Measurements from ENCODE around the gene ELF2. TPM values are rescaled to one million over a fixed set of nuclear protein-coding genes. Genes with fewer than 3 reads are reported as not detected.

ELF2 gene
- total RNA-seq, 4 donors from 2014 or later, result 51.3 to 64.9 (median 64.2) TPM

DNA sequence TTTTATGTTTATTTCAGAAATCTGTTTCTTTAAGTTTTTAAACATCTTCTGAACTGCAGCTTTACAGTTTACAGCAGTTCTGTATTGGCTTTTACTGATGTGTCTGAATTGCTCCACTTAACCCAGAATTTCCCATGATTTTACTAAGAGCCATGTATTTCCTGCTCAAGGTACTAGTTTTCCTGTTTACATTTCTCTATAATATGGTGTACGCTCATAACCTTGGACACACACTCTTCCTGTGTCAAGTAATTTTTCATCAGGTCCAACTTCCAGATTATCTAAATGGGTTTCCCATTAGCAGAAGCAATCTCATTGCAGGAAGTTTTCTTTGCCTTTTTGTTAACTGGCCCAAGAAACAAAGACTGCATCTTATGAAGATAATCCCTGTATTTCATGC is 12.3 kb downstream of the ELF2 start:
- TF ChIP-seq, protein P1, sequence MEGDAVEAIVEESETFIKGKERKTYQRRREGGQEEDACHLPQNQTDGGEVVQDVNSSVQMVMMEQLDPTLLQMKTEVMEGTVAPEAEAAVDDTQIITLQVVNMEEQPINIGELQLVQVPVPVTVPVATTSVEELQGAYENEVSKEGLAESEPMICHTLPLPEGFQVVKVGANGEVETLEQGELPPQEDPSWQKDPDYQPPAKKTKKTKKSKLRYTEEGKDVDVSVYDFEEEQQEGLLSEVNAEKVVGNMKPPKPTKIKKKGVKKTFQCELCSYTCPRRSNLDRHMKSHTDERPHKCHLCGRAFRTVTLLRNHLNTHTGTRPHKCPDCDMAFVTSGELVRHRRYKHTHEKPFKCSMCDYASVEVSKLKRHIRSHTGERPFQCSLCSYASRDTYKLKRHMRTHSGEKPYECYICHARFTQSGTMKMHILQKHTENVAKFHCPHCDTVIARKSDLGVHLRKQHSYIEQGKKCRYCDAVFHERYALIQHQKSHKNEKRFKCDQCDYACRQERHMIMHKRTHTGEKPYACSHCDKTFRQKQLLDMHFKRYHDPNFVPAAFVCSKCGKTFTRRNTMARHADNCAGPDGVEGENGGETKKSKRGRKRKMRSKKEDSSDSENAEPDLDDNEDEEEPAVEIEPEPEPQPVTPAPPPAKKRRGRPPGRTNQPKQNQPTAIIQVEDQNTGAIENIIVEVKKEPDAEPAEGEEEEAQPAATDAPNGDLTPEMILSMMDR (IDR thresholded peaks at IDR 0.05; ENCODE audit: low read depth), result no peak

DNA sequence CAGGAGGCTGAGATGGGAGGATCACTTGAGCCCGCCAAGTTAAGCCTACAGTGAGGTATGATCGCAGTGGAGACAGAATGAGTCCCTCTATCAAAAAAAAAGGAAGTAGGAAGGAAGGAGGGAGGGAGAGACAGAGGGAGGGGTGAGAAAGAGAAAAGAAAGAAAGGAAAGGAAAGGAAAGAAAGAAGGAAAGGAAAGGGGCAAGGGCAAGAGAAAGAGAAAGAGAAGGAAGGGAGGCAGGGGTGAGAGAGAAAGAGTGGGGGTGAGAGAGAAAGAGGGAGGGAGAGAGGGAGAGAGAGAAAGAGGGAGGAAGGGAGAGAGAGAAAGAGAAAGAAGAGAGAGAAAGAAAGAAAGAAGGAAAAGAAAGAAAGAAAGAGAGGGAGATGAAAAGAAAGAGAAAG is 13.2 kb downstream of the ELF2 start:
- TF ChIP-seq, protein P1 (IDR thresholded peaks at IDR 0.05; ENCODE audit: low read depth), result no peak

DNA sequence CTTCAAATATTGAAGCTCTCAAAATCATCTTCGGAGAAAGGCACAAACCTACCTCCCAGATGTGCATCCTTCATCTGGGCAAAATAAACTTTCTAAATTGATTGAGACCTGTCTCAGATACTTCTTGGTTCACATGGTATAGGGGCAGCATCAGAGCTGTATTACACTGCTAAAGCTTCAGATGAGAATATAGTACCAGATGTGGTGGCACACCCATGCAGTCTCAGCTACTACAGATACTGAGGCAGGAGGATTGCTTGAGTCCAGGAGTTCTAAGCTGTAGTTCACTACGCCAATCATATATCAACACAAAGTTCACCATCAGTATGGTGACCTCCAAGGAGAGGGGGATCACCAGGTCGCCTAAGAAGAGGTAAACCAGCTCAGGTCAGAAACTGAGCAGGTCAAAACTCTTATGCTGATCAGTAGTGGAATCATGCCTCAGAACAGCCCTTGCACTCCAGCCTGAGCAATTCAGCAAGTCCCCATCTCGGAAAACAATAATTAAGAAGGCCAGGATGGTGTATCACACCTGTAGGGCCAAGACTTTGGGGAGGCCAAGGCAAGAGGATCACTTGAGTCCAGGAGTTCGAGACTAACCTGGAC is 22.0 kb downstream of the ELF2 start:
- TF ChIP-seq, protein P1 (IDR thresholded peaks at IDR 0.05; ENCODE audit: low read depth), result no peak

DNA sequence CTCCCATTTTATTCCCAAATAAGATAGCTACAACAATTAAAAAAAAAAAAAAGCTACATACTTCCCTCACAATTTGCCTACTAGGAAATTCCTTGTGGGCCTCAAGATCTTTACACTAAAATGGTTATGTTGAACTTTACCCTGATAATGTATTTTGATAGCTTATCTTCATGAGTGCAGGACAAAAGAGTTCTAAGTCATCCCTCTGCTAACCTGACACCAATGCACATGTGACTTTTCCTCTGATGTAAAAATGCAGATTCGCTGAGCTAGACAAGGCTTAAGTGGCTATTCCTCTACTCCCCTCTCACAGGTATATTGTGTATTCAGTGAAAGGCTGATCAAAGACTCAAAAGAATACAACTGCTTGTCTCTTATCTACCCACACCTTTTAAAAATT is 22.5 kb downstream of the ELF2 start:
- TF ChIP-seq, protein P1 (IDR thresholded peaks at IDR 0.05; ENCODE audit: low read depth), result no peak

DNA sequence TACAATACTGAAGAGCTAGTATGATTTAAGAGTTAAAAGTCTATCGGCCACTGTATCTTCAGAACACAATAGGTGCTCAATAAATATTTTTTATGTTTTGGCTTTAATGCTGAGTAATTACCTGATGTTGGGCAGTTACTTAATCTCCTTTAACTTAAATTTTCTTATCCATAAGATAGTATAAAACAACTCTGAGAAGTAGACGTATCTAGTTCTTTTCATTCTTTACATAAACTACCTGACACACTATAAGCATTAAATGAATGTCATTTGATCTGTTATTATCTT is 22.9 kb downstream of the ELF2 start:
- TF ChIP-seq, protein P1 (IDR thresholded peaks at IDR 0.05; ENCODE audit: low read depth), result no peak

DNA sequence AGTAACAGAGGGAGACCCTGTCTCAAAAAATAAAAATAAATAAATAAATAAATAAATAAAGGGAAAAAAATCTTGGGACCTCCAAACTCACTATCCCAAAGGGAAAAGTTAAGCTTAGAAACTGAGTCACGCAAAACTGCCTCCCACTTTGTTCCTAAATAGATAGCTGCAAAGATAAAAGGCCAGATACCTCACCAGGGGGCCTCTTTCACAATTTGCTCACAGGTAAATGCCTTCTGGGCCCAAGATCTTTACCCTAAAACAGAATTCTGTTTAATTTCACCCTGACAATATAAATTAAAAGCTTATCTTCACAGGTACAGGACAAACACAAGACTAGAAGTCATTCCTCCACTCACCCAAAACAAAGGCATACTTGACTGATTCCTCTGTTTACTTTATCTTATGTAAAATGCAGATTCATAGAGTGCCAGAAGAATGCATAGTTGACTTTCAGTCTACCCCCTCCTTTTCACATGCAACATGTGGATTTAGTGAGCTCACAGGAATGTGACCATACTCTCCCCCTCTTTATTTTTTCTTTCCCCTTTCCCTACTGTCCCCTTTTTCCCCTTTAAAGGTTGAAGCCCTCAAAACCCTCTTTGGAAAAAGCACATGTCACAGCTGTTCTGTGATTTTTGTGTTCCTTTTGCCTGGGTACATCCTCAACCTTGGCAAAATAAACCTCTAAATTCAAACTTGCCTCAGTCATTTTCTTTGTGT is 23.4 kb downstream of the ELF2 start:
- TF ChIP-seq, protein P1 (IDR thresholded peaks at IDR 0.05; ENCODE audit: low read depth), result no peak

DNA sequence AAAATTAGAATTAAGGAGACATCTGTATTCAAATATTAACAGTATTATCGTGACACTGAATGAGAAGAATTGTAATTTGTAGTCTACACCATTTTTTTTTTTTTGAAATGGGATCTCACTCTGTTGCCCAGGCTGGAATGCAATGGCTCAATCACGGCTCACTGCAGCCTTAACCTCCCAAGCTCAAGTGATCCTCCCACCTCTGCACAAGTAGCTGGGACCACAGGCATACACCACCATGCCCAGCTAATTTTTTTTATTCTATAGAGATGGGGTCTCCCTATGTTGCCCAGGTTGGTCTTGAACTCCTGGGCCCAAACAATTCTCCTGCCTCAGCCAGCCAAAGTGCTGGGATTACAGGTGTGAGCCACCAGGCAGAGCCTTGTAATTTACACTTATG is 24.8 kb downstream of the ELF2 start:
- TF ChIP-seq, protein P1 (IDR thresholded peaks at IDR 0.05; ENCODE audit: low read depth), result no peak
